Mesothelial cell of epicardium (in vitro differentiated cells): ENCODE data around the gene NCL. TPM values are rescaled to one million over a fixed set of nuclear protein-coding genes. Genes with fewer than 3 reads are reported as not detected.

Source experiments
- DNase-seq, 2 experiments: peaks; one replicate each; pipeline ENCODE4 v3.0.0; 2021; ENCODE audit warnings: low spot score in 2 of 2; ENCODE audit not compliant: unreplicated experiment in 2 of 2
- H3K27ac Mint-ChIP-seq: 2 replicates; pipeline ENCODE4 v1.8.0; 2021; ENCODE audit warnings: mixed read lengths
- H3K27me3 Mint-ChIP-seq: 2 replicates; pipeline ENCODE4 v1.8.0; 2021; ENCODE audit warnings: low read depth, mixed read lengths
- H3K36me3 Mint-ChIP-seq: 2 replicates; pipeline ENCODE4 v1.8.0; 2021; ENCODE audit warnings: mixed read lengths
- H3K4me1 Mint-ChIP-seq: 2 replicates; pipeline ENCODE4 v1.8.0; 2021; ENCODE audit warnings: mixed read lengths
- H3K4me3 Mint-ChIP-seq: 2 replicates; pipeline ENCODE4 v1.8.0; 2021; ENCODE audit warnings: mild to moderate bottlenecking, moderate library complexity, mixed read lengths
- H3K9me3 Mint-ChIP-seq: 2 replicates; pipeline ENCODE4 v1.8.0; 2021; ENCODE audit warnings: mixed read lengths
- total RNA-seq: library from RNA; stranded (reverse); gene quantifications from 3 replicates; pipeline ENCODE4 v1.2.1, GENCODE V29; 2021
- TF ChIP-seq, protein P1 (sequence below): fragments of 200-600 bp; sonication (generic); IDR thresholded peaks from one replicate; pipeline ENCODE4 v1.5.0; 2021; ENCODE audit warnings: antibody characterized with exemption; ENCODE audit not compliant: unreplicated experiment

The NCL gene
- total RNA-seq, 1 donor from 2014 or later: 631 TPM

DNA sequence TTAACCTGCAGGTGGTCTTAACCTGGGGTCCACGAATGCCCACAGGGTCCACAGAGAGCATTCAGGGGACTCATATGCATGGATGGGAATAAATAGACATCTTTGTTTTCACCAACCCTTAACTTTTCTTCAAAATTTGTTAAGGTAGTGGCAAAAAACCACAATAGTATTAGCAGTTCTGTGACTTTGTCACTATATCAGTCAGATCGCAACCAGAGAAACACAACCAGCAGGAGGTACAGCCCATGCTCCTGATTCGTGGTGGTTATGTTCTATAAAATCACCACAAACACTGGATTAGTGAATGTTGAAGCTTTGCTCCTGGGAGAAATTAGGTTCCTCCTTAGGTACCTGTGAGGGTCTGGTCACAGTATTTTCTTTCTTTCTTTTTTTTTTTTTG, 37.2 kb downstream of the NCL start:
- DNase-seq: no peak
- Mint-ChIP-seq H3K4me3 (no peak overlapping the region), H3K9me3 (peaks cover 13% of the 10 kb centered on the region), H3K27me3 (no peaks in the 10 kb centered on the region), H3K27ac (no peak overlapping the region), H3K4me1 (no peaks in the 10 kb centered on the region), H3K36me3 (peaks cover 4% of the 10 kb centered on the region)
- TF ChIP-seq, protein P1, sequence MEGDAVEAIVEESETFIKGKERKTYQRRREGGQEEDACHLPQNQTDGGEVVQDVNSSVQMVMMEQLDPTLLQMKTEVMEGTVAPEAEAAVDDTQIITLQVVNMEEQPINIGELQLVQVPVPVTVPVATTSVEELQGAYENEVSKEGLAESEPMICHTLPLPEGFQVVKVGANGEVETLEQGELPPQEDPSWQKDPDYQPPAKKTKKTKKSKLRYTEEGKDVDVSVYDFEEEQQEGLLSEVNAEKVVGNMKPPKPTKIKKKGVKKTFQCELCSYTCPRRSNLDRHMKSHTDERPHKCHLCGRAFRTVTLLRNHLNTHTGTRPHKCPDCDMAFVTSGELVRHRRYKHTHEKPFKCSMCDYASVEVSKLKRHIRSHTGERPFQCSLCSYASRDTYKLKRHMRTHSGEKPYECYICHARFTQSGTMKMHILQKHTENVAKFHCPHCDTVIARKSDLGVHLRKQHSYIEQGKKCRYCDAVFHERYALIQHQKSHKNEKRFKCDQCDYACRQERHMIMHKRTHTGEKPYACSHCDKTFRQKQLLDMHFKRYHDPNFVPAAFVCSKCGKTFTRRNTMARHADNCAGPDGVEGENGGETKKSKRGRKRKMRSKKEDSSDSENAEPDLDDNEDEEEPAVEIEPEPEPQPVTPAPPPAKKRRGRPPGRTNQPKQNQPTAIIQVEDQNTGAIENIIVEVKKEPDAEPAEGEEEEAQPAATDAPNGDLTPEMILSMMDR: no peak

DNA sequence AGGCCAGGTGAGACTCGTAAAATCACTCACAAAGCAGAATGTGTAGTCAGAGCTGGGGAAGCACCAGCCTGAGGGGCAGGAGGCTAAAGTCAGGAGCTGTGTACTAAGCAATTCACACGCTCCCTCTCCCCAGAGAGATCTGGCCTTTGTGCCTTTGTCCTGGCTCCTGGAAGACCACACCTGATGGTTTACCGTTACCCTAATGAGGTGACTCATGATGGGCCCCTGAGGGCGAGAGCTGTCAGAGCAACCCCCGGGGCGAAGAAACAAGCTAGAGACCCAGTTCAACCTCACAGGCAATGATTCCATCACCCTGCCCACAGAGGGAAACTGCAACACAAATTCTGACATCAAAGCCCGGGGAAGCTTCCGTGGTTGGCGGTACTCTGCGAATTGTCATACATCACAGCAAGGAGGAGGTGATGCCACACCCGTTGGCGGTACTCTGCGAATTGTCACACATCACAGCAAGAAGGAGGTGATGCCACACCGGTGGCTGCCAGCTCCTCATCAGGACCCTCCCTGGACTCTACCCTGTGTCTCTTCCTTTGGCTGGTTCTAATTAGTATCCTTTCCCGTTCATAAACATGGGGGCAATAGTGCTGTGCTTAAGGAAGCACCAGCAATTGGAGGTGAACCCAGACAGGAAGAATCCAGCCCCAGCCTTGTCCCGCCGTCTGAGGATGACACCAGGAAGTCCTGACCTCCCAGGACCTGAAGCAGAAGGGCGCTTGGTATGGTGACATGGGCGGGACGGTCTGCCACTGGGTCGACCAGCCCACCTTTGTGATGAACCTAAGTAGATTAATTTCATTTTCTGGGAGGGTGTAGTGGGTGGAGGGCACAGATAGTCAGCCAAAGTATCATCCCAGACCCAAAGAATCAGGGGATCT, 38.2 kb downstream of the NCL start:
- H3K27me3 Mint-ChIP-seq: no peaks in the 10 kb centered on the region
- TF ChIP-seq, protein P1: no peak
- H3K4me3 Mint-ChIP-seq: no peak overlapping the region
- DNase-seq: no peak
- no peaks in the 10 kb centered on the region for H3K36me3 Mint-ChIP-seq
- H3K9me3 Mint-ChIP-seq: peaks cover 2% of the 10 kb centered on the region
- H3K4me1 Mint-ChIP-seq: peaks cover 4% of the 10 kb centered on the region
- no peak overlapping the region for H3K27ac Mint-ChIP-seq

DNA sequence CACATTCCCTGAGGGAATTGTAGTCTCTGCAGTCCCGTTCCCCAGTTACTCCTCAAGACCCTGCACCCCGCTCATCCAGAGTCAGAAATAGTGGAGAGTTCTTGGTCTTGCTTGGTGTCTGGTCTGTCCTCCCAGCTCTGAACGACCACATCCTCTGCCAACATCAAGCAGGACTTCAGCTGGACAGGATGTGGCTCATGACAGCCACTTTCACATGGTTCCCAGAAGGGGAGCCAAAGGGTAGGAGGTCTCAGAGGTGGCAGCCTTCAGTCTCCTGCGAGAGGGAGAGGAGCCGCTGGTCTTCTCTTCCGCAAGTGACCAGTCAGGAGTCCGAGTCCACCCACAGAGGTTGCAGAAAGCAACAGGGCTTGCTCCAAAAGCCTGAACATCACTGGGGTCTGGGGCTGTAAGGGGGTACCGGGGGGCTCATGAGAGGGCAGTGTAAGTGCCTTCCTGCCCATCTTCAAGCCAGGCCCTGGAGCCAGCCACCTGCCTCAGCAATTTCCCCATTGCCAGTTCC, 38.9 kb downstream of the NCL start:
- Mint-ChIP-seq H3K9me3 (no peaks in the 10 kb centered on the region), H3K27ac (no peak overlapping the region), H3K4me1 (peaks cover 4% of the 10 kb centered on the region), H3K27me3 (no peaks in the 10 kb centered on the region), H3K36me3 (no peaks in the 10 kb centered on the region), H3K4me3 (no peak overlapping the region)
- TF ChIP-seq, protein P1: no peak
- no peak for DNase-seq

- H3K4me1 Mint-ChIP-seq: peaks cover 4% of the 10 kb centered on the region
- H3K27me3 Mint-ChIP-seq: no peaks in the 10 kb centered on the region
- no peak overlapping the region for H3K4me3 Mint-ChIP-seq
- DNase-seq: no peak
- no peaks in the 10 kb centered on the region for H3K36me3 Mint-ChIP-seq
- no peak overlapping the region for H3K27ac Mint-ChIP-seq
- TF ChIP-seq, protein P1: no peak
- no peaks in the 10 kb centered on the region for H3K9me3 Mint-ChIP-seq
These were observed 41.1 kb downstream of the NCL start for GRCh38 chr2:231423176-231423575.

DNA sequence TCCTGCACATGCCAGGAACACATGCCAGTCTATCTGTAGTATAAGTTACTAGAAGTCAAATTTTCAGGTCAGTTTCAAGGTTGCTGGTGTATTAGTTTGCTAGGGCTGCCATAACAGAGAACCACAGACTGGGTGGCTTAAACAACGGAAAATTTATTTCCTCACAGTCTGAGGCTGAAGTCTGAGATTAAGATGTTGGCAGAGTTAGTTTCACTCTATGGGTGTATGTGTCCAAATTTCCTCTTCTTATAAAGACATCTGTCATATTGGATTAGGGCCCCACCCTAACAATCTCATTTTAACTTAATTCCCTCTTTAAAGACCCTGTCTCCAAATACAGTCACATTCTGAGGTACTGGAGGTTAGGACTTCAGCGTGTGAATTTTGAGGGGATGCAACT, 42.2 kb downstream of the NCL start:
- Mint-ChIP-seq H3K4me1 (peaks cover 4% of the 10 kb centered on the region), H3K36me3 (no peaks in the 10 kb centered on the region), H3K27ac (no peak overlapping the region), H3K27me3 (no peaks in the 10 kb centered on the region), H3K9me3 (no peaks in the 10 kb centered on the region), H3K4me3 (no peak overlapping the region)
- TF ChIP-seq, protein P1: no peak
- no peak for DNase-seq
